Measurements from ENCODE around the gene SIRT7.

SIRT7 gene

DNA sequence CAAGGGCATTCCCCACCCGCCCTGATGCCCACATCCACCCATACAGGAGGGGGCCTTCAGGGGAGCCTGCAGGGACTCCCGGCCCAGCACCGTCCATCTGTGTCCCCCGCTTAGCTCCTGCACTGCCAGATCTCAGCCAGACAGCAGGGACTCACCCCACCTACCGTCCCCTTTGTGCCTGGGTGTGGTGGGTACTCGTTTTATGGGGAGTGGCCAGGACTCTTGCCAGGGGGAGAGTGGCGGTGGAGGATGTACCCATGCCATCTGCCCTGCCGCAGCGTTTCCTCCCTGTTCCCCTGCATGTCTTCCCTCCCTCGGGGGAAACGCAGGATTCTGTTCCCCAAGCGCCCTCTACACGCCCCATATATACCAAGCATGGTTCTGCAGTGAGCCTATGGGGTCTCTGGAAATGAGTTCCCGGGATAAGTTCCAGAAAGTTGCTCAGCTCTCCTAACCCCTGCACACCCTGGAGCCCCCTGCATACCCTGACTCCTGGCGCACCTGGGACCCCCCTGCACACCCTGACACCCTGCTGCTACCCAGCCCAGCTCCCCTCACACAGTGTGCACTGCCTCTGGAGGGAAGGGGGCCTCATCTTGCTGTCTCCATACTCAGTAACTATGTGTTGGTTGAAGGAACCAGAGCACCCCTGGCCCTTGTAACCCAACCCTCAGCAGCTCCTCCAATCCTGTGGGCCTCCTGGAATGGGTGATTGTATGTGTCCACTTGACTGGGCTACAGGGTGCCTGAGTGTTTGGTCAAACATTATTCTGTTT is 13.8 kb upstream of the SIRT7 start:
- no peak for DNase-seq

DNA sequence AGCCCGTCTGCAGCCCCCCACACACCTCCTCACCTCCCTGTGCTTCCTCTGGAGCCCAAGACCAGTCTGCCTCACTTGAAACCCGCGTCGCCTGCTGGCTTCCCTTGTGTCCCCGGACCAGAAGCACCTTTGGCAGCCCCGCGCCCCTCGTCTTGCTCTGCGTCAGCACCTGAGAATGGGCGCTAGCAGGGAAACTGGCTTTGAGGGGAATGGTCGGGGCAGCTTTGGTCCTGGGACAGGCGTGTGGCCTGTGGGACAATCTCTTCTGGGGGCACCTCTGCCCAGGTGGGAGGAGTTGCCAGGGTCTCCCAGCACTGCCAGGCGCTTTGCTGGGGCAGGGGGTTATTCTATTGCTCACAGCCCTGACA is 13.2 kb upstream of the SIRT7 start:
- no peak for DNase-seq

DNA sequence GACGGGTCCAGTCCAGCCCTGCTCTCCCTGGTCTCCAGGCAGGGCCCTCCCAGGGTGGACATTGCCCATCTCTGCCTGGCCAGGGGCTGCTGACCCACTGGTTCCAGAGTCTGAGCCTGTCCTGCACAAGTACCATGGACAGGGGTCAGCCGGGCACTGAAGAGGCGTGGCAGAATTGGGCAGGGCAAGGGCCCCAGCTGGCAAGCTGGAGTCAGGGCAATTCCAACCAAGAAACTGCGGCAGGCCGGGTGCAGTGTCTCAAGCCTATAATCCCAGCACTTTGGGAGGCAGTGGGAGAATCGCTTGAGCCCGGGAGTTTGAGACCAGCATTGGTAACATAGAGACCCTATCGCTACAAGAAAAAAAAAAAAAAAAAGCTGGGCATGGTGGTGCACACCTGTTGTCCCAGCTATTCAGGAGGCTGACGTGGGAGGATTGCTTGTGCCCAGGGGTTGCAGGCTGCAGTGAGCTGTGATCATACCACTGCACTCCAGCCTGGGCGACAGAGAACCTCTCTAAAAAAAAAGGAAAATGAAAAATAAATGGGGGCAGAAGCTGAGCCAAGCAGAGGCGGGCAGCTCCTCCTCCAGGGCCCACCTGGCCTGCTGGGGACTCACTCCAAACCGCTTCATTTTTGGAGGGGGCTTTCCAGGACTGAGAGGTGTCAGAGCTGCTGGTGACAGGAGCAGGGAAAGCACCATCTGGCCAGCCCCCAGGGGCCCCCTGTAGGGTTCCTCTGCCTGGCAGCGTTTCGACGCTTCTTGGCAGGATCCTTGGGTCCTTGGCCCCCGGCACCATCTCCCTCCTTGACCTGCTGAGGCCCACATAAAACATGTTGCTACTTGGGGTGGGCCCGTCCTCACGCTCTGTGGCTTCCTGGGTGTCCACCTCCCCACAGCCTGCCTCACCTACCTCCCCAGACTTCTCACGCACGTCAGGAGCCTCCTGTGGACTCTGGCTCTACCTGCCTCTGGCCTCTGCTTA is 12.5 kb upstream of the SIRT7 start:
- DNase-seq: no peak

DNA sequence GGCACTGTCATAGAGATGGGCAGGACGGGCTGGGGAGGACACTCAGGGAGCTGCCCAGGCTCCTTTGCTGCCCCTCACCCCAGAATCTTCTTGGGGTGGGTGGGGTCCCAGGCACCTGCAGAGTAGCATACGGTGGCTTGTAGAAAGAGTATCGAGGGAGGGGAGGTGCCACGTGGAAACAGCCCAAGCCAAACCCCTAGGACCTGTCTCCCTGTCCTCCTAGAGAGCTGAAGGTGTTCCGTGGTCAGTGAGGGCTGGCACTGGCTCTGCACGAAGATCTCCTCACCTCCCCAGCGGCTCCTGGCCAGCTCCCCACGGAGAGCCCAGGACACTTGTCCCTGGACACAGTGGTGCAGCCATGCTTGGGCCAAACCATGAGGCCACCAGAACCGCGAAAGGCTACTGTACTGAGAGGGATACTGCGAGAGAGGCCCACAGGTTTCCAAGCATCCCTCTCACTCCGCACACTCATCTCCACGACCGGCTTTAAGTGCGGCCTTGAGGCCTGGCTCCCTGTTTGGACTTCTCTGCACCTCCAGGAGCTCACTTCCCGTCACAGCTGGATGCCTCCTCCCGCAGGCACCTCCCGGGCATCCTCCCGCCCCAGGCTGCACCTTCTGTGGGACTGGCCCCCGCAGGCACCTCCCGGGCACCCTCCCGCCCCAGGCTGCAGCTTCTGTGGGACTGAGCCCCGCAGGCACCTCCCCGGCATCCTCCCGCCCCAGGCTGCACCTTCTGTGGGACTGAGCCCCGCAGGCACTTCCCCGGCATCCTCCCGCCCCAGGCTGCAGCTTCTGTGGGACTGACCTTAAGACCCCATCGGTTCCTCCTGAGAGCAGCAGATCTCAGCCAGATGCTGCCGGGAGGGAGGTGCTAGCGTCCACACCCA is 11.5 kb upstream of the SIRT7 start:
- DNase-seq: no peak

DNA sequence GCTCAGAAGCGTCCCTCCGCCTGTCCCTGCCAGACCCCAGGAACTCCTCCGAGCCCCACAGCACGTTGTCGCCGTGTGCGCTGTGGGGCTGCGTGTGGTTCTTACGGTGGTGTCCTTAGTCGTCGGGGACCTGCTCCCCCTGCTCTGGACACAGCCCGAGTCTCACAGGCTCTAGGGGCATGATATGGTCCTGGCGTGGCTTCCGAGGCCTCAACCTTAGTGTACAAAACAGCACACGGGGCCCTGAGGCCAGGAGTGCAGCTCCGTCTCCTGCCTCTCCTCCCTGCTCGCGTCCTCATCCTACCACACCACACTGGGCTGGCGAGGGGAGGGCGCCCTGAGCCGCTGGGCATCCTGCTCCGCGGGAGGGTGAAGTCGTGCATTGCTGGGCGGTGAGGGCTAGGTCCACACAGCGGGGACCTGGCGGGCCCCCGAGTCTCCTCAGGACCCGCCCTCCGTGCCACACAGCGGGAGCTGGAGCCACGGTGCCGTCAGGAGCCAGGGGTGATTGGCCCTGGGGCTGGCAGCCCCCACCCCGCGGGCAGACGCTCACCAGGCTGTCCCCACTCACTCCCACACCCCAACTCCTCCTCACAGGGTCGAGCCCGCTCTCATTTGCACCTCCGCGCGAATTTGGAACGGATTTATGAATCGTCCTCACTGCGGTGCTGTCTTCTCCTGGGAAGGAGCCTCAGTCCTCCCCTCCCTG is 10.7 kb upstream of the SIRT7 start:
- no peak for DNase-seq

DNA sequence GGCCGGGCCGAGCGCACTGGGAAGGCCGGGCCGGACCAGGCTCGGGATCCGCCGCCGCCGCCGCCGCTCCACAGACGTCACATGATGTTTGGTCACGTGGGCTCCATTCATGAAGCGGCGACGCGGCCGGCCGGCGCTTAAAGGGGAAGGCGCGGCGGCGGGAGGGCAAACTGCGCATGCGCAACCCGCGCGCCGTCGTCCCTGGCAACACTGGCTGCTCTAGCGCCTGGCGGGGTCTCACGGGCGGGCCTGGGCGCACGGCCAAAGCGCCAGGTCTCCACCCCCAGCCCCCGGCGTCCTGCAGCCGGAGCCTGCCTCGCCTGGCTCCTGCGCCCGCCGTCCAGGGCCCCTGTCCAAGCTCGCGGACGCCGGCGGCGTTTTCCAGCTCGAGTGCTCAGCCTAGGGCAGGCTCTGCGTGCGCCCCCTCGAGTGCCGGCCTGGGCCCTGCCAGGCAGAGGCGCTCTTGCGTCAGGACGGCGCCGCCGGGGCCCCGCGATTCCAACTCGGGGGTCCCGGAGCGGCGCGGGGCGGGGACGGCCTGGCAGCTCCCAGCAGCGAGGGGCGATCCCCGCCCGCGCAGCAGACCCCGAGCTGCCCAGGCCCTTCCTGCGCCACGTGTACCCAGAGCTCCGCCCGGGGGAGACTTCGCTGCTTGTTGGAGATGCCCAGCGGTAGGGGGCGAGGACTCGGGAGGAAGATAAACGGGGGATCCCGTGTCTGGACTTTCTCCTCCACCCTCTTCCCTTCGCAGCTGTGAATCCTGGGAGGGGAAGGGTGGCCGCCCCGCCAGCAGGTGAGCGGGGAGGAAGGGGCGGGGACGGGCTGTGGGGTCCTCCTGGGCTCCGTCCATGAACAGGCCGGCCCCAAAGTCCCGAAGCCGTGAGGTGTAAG is 9.9 kb upstream of the SIRT7 start, which contains the start of gene MAFG:
TSS of gene MAFG (minus strand) at position 83 of the 891 bp plus-strand sequence. CDS start 4,550 bp downstream, outside the sequence.
- DNase-seq: peak; percentile 91

DNA sequence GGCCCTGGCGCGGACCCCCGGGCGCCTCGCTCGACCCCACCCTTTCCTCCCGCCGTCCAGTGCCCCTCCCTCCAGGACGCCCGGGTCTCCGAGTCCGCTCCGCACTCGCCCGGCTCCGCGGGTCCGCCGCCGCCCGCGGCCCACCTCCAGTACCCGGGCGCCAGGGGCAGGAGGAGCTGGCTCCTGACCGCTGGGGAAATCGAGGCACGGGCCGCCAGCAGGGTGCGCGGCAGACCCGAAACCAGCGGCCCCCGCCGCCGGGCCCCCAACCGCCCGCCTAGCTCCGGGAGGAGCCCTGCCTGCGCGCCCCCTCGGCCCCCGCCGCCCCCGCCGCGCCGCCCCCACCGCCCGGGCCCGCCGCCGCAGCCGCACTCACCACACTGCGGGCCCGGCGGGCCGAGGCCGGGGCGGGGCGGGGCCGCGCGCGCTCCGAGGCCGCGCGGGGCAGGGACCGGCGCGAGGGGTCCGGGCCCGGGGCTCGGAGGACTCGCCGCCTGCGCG is 9.2 kb upstream of the SIRT7 start:
- no peak for DNase-seq

DNA sequence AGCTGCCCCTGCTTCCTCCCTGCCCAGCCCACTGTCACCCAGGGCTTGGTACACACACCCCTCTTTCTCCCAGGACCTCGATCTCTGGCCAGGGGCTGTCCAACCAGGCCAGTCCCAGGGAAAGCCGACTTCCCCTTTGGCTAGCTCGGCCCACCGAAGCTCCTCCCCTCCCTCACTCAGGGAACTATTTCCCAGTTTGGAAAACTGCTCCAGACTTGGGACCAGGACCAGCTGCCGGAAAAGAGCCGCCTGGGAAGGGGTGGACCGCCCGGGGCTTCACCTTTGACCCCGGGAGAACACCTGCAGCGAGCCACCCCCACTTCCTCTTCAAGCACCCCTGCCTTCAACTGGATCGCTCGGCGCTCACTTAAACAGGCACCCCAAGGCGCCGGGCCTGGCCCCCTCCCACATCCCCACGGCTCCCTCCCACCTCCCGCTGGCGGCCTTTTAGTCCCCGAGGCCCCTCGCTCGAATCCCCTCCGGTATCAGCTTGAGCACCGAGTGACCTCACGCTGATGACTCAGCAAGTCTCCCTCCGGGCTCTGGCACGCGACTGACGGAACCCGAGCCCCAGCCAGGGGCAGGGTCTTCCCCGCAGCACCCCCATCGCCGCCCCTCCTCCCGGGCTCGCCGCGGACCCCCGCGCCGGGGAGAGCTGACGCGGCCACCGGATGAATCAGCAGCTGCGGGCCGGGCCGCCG is 8.6 kb upstream of the SIRT7 start:
- peak; percentile 58 for DNase-seq

DNA sequence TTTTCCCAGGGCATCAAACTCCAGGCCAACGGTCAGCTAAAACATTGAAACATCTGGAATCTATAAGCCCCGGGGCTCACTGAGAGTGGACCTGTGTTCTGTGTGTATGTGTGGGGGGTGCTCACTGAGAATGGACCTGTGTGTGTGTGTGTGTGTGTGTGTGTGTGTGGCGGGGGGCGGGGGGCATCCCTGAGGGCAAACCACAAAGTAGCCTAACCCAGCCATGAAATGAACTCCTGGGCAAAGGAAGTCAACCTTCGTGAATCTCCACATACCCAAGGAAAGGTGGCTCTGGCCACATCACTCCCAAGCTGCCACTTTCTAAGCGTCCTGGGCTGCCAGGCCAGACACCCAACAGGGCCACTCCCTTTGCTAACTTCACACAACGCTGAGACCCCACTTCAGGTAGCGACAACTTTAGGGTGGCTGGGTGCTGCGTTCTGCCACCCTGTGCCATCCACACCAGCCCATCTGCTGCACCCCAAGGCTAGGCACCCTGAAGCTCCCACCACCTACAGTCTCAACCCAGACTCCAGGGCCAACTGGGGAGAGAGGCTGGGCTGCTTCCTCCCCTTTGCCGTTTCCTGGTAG is 8.0 kb upstream of the SIRT7 start:
- no peak for DNase-seq

DNA sequence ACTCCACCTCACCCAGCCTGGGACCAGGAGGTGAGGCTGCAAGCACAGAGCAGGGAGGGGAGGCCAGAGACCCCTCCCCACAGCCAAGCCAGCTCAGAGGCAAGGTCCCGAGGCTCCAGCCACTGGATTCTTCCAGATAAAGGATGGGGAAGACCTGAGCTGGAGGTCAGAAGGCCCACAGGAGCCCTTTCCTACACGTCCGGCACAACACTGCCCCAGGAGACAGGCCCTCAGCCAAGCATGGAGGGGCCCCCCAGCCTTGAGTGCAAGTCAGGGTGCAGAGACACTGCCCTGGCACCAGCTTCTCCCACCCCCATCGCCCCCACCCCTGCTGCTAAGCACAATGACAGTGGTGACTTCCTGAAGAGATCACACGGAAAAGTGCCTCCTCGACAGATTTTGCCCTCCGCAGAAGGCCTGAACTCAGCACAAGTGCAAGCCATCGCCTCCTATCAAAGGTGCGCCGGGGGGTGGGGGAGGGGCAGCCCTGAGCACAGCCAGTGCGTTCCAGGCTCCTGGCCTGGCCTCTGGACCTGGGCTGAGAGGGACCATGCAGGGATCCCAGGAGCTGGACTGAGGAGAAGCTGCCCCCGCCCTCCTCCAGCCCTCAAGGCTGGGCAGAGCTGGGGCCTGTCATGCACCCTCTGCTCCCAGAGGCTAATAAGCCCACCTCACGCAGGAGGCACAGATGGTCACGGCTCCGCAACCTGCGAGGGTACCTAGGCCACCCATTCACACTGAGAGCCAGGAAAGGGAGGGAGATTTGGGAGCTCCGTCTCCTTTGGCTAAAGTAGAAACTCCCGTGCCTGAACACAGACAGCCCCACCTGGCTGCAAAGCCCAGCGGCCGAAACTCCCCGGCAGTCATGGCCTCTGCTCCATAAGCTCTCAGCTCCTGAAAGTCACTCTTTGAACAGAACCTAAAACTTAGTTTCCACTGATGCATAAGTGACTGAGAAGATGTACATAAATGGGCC is 6.9 kb upstream of the SIRT7 start:
- peak; percentile 44 for DNase-seq

DNA sequence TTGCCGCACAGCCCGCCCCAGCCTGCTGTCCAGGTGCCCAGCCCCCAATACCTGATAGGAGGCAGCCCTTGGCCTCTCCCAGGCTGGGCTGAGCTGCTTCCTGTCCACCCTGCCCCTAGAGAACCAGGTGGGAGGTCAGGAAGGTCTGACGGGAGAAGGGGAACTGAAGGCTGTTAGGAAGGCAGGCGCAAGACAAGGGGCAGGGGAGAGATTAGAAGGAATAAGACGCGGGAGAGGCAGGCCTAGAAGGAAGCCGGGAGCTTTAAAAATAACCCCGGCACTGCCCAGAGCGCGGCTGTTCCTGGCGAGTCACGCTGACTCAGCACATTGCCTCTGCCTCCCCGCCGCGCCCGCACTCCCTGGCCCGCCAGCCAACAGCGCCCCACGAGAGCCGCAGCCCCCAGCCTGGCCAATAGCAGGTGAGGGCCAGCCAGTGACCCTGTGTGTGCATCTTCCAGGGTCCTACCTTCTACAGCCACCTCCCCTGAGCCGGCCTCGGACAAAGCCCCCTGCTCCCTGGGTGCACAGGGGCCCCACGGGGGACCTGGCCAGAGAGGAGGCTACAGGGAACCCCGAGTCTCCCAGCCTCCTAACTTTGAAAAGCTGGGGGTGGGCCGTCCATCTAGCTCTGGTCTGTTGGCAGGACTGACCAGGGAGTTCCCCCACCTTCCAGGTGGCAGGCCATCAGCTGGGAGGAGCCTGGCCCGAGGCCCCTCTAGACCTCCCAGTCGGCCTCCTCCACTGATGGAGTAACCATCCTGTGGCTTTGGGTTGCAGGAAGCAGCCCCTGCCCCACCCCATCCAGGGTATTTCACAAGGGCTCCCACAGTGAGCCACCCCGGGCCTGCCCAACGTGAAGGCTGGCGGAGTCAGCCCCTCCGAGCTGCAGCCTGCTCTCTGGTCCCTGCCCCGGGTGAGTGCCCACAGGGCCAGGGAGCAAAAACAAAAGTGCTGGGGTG is 5.6 kb upstream of the SIRT7 start:
- DNase-seq: no peak

DNA sequence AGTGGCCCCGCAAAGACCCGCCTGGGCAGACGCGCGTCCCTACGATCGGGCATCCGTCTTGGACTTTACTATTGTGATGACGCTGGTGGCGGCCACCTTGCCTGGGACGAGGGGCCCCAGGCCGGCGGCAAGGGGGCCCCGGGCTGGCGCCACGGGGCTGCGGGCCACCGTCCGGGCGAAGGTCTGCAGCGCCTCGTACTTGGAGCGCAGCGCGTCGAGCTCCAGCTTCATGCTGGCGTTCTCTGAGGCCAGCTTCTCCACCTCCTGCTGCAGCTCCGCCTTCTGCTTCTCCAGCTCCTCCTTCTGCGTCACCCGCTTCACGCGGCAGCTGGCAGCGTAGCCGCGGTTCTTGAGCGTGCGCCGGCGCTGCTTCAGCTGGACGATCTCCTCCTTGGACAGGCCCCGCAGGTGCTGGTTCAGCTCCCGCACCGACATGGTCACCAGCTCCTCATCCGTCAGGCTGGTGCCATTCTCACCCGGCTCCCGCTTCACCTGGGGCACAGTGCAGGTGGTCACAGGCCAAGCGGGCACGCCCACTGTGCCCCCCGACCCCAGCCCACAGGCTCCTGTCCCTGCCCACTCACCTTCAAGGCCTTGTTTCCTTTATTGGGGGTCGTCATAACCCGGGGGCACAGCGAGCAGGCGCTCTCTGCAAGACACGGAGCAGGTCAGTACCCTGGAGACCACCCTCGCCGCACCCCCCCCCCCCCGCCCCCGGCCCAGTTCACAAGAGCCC is 4.8 kb upstream of the SIRT7 start:
- DNase-seq: no peak

DNA sequence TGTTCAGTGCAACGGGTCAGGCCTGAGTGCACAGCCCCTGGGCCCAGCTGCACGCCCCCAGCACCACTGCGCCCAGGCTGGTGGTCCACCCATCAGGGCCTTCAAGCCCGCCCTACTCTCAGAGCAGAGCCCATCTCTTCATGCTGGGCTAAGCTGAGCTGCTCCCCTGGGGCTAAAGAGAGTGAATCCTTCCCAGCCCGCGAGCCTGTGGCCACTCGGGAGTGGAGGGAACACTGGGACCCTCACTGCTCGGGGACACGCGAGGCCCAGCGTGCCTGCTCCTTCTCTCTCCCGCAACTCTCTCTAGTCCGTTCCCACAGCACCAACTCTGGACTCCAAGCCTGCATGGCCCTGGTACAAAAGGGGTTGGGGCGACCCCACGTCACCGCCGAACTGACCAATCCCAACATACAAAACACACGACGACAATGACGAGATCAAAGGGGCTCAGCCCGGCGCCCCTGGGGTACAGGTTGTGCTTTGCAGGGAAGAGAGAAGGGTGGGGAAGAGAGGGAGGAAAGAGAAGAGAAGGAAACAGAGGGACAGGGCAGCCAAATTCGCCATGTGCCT is 4.1 kb upstream of the SIRT7 start:
- no peak for DNase-seq

DNA sequence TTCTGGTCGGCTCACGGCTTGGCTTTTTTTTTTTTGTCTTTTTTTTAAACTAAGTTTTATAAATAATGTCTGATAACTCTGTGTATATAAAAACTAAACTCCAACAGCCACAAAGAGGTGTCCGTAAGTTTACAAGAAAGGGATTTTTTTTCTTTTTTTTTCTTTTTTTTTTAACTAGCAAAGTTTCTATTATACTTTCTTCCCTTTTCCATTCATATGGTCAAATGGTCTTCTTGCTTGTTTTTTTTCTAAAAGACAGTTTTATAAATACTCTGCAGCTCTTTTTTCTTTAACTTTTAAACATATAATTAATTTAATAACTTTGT is 3.5 kb upstream of the SIRT7 start:
- DNase-seq: no peak

DNA sequence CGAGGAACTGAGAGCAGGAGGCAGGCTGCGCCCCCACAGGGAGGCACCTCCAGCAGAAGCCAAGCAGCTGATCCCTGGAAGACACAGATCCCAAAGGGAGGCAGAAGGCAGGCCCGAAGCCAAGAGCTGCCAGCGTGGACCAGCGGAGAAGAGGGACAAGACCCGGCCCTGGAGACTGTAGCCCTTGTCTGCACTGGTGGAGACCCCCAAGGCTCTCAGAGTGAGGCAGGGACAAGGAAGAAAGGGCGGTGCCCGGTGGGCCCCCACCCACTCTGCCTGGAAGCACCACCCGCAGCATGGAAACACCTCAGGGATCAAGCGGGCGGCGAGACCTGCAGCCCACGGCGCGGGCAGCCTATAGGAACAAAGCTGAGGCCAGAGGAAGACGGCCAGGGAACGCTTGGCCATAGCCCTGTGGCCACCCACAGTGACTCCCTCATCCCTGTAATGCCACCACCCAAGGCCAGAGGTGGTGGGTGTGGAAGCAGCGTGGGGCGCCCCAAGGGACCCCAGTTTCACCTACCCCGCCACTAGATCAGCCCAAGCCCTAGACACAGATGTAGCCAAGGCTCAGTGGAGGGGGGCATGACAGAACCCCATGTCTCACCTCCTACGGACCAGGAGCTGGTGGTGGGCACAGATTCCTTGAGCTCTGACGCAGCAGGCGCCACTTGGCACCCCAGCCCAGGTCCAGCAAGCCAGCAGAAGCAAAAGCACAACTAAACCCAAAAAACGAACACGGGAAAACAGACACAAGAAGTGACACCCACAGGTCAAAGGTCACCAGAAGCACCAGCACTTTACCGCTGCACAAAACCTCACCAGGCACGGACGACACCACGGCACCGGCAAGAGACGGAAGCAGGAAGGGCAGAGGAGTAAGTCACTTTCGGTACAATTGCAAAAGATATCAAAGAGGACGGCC is 2.9 kb upstream of the SIRT7 start:
- no peak for DNase-seq
